ENCODE measurements around the gene HOXA9. TPM values are rescaled to one million over a fixed set of nuclear protein-coding genes. Genes with fewer than 3 reads are reported as not detected.

HOXA9 gene
- total RNA-seq, 2 donors from 2014 or later, result 14.7 to 57.0 TPM

DNA sequence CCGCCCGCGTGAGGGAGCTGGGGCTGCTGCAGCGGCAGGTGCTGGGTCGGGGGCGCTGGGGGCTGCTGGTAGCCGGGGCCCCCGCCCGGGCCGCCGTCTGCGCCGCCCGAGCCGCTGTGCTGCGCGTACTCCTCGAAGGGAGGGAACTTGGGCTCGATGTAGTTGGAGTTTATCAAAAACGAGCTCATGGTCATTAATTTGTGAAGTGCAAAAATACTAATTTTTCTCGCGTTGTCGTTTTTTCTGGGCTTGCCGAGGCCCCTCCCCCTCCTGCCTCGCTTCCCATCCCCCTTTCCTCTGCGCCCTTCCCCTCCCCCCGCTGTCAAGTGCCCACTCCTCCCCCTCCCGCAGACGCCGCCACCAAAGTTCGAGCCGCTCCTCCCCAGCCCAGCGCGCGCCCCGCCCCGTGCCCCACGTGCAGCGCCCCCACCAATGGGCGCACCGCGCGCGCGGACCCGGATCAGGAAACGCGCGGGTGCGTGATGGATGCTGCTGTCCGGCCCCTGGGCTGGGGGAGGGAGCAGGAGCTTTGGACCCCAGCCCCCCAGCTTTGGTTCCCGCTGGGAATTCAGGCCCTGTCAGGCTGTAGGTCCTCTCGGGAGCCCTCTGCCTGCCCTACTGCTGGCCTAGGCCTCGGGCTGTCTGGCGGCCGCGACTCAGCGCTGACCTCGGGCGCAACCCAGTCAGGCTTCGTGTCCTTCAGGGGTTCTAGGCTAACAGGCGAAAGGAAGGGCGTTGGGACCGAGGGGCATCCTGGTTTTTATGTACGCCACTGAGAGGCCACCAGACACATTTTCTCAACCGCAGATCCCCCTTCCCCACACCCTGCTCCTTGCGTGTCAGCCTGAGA, 34.6 kb downstream of the HOXA9 start, which contains the start of gene HOXA4:
TSS of gene HOXA4 (minus strand) at position 218 of the 850 bp plus-strand sequence. CDS start at position 194, 24 bp downstream.
- DNase-seq (ENCODE audit: low spot score), result peak; percentile 94
- peak within 1 kb of the TSS; percentile 71 to 82 for H3K27ac ChIP-seq
- H3K4me1 ChIP-seq (replicated peaks), result peaks cover 6% of the 10 kb centered on the region
- H3K36me3 ChIP-seq, result no peaks in the 10 kb centered on the region
- H3K4me3 ChIP-seq, result peak within 1 kb of the TSS; percentile 62 to 74
- H3K9me3 ChIP-seq, result no peaks in the 10 kb centered on the region
- no peaks in the 10 kb centered on the region for H3K27me3 ChIP-seq (replicated peaks; ENCODE audit: insufficient read depth)
- WGBS, result 10% methylated on average over 45 of the region's 67 CpGs
- TF ChIP-seq POLR2AphosphoS5 (IDR thresholded peaks at IDR 0.05) (peak; percentile 90), POLR2A (IDR thresholded peaks at IDR 0.05) (peak; percentile 76), CTCF (IDR thresholded peaks at IDR 0.05) (peak in 1 of 4 experiments; percentile 7)
- intact Hi-C loops (cut with DNase I), result loop anchor here (5.0 kb wide), 1 partner anchor 268 kb away; the partner anchor contains the start of gene SKAP2

- Histone ChIP-seq H3K27me3 (replicated peaks; ENCODE audit: insufficient read depth) (no peaks in the 10 kb centered on the region), H3K36me3 (no peaks in the 10 kb centered on the region), H3K4me1 (replicated peaks) (peaks cover 6% of the 10 kb centered on the region), H3K27ac (peak overlapping the region; percentile 64 to 82), H3K9me3 (no peaks in the 10 kb centered on the region), H3K4me3 (peak overlapping the region; percentile 62 to 74)
- intact Hi-C loops (cut with DNase I), result loop anchor here (5.0 kb wide), 1 partner anchor 268 kb away; the partner anchor contains the start of gene SKAP2
- no peak for DNase-seq (ENCODE audit: low spot score)
- 9% methylated on average over 59 of the region's 72 CpGs for WGBS
- TF ChIP-seq POLR2AphosphoS5 (IDR thresholded peaks at IDR 0.05) (no peak), CTCF (IDR thresholded peaks at IDR 0.05) (peak in 1 of 4 experiments; percentile 54)
These were observed 35.4 kb downstream of the HOXA9 start for GRCh38 chr7:27129729-27130539.

GRCh38 chr7:27128776-27129728, 36.3 kb downstream of the HOXA9 start:
- peak overlapping the region in 1 of 2 donors; percentile 74 for H3K4me3 ChIP-seq
- no peak overlapping the region for H3K27ac ChIP-seq

More at GRCh38 chr7:27128776-27129728, 36.3 kb downstream of the HOXA9 start:
- no peak for DNase-seq (ENCODE audit: low spot score)
- Histone ChIP-seq H3K9me3 (no peaks in the 10 kb centered on the region), H3K27me3 (replicated peaks; ENCODE audit: insufficient read depth) (no peaks in the 10 kb centered on the region), H3K36me3 (no peaks in the 10 kb centered on the region), H3K4me1 (replicated peaks) (peaks cover 6% of the 10 kb centered on the region)
- WGBS, result 87% methylated on average over 28 of the region's 28 CpGs
- intact Hi-C loops (cut with DNase I), result no loop called here
- no peak for TF ChIP-seq CTCF (IDR thresholded peaks at IDR 0.05)
- no peak for TF ChIP-seq POLR2A (IDR thresholded peaks at IDR 0.05)
- no peak for TF ChIP-seq POLR2AphosphoS5 (IDR thresholded peaks at IDR 0.05)
